ENCODE results near the gene MRTO4.
"Not testable (repeated sequence)": the region's sequence is repeated elsewhere in the genome, so short reads cannot be mapped to it uniquely, and the experiment has no call there.

Gene MRTO4

GRCh38 chr1:19251305-19252196 is at the start of gene MRTO4, which contains the start of gene EMC1:
TSS of gene MRTO4 (plus strand) at chr1:19251805. CDS start at chr1:19251836, 31 bp downstream.
TSS of gene EMC1 (minus strand) at chr1:19251524. CDS start at chr1:19251509, 15 bp downstream.
- peak; percentile 74 to 78 for DNase-seq (ENCODE audit: low read depth in 2 of 2)

GRCh38 chr1:19202396-19202795 is 49.2 kb upstream of the MRTO4 start:
- DNase-seq (ENCODE audit: low read depth in 2 of 2): no peak

- no peak for DNase-seq (ENCODE audit: low read depth in 2 of 2)
These were observed 48.2 kb upstream of the MRTO4 start for GRCh38 chr1:19203440-19203839.

- no peak for DNase-seq (ENCODE audit: low read depth in 2 of 2)
These were observed 46.9 kb upstream of the MRTO4 start for GRCh38 chr1:19204446-19205266.

- no peak for DNase-seq (ENCODE audit: low read depth in 2 of 2)
These were observed 46.2 kb upstream of the MRTO4 start for GRCh38 chr1:19205403-19205802.

- DNase-seq (ENCODE audit: low read depth in 2 of 2): no peak
These were observed 45.8 kb upstream of the MRTO4 start for GRCh38 chr1:19205845-19206244.

- DNase-seq (ENCODE audit: low read depth in 2 of 2): no peak
These were observed 44.7 kb upstream of the MRTO4 start for GRCh38 chr1:19206947-19207346.

GRCh38 chr1:19208710-19209438 is 42.7 kb upstream of the MRTO4 start:
- DNase-seq (ENCODE audit: low read depth in 2 of 2): no peak

GRCh38 chr1:19209439-19209989 is 42.1 kb upstream of the MRTO4 start:
- peak; percentile 9 to 19 for DNase-seq (ENCODE audit: low read depth in 2 of 2)

GRCh38 chr1:19209990-19210771 is 41.4 kb upstream of the MRTO4 start, which contains the start of gene UBR4:
TSS of gene UBR4 (minus strand) at chr1:19210266. CDS start at chr1:19210248, 18 bp downstream.
- DNase-seq (ENCODE audit: low read depth in 2 of 2): peak; percentile 92 to 95

- no peak for DNase-seq (ENCODE audit: low read depth in 2 of 2)
These were observed 40.6 kb upstream of the MRTO4 start for GRCh38 chr1:19210772-19211549.

- DNase-seq (ENCODE audit: low read depth in 2 of 2): no peak
These were observed 39.4 kb upstream of the MRTO4 start for GRCh38 chr1:19212167-19212566.

GRCh38 chr1:19213580-19213979 is 38.0 kb upstream of the MRTO4 start:
- no peak for DNase-seq (ENCODE audit: low read depth in 2 of 2)

- DNase-seq (ENCODE audit: low read depth in 2 of 2): not testable (repeated sequence)
These were observed 35.0 kb upstream of the MRTO4 start for GRCh38 chr1:19216585-19216984.

- no peak for DNase-seq (ENCODE audit: low read depth in 2 of 2)
These were observed 32.2 kb upstream of the MRTO4 start for GRCh38 chr1:19219451-19219850.

GRCh38 chr1:19220080-19220846 is 31.3 kb upstream of the MRTO4 start:
- no peak for DNase-seq (ENCODE audit: low read depth in 2 of 2)

- DNase-seq (ENCODE audit: low read depth in 2 of 2): no peak
These were observed 30.6 kb upstream of the MRTO4 start for GRCh38 chr1:19220991-19221390.

- no peak for DNase-seq (ENCODE audit: low read depth in 2 of 2)
These were observed 29.0 kb upstream of the MRTO4 start for GRCh38 chr1:19222573-19222972.
